Measurements from ENCODE around the gene ARHGEF10L. TPM values are rescaled to one million over a fixed set of nuclear protein-coding genes. Genes with fewer than 3 reads are reported as not detected.
"Not testable (repeated sequence)": the region's sequence is repeated elsewhere in the genome, so short reads cannot be mapped to it uniquely, and the experiment has no call there.

Gene ARHGEF10L
- total RNA-seq, 4 donors from 2014 or later = 38.5 to 73.8 (median 41.7) TPM

- H3K9me3 ChIP-seq = no peaks in the 10 kb centered on the region
- 81% methylated on average over 4 of the region's 4 CpGs for WGBS, 2 donors
- no peaks in the 10 kb centered on the region for H3K27me3 ChIP-seq
- H3K4me3 ChIP-seq = no peak overlapping the region
- H3K4me1 ChIP-seq = no peaks in the 10 kb centered on the region
- no peak for TF ChIP-seq POLR2A (IDR thresholded peaks at IDR 0.05)
- no peak for TF ChIP-seq CTCF (IDR thresholded peaks at IDR 0.05)
- TF ChIP-seq EP300 (IDR thresholded peaks at IDR 0.05) = no peak
- H3K27ac ChIP-seq = no peak overlapping the region
- DNase-seq (ENCODE audit: low spot score in 2 of 2) = no peak
- H3K36me3 ChIP-seq = no peaks in the 10 kb centered on the region
Observed at GRCh38 chr1:17496419-17496818, 43.1 kb upstream of the ARHGEF10L start.

GRCh38 chr1:17498214-17498613 lies 41.3 kb upstream of the ARHGEF10L start:
- H3K4me3 ChIP-seq = no peak overlapping the region

GRCh38 chr1:17502326-17502778 lies 37.1 kb upstream of the ARHGEF10L start:
- Histone ChIP-seq H3K27ac (peak overlapping the region in 2 of 4 donors; percentile 53 to 70), H3K4me3 (no peak overlapping the region), H3K4me1 (peaks cover 0 to 14% (median 6%) of the 10 kb centered on the region in 4 donors), H3K36me3 (no peaks in the 10 kb centered on the region), H3K27me3 (no peaks in the 10 kb centered on the region), H3K9me3 (no peaks in the 10 kb centered on the region)
- DNase-seq (ENCODE audit: low spot score in 2 of 2) = peak; percentile 84 to 90
- TF ChIP-seq CTCF (IDR thresholded peaks at IDR 0.05) (peak; percentile 85 to 96 (median 91)), POLR2A (IDR thresholded peaks at IDR 0.05) (no peak), EP300 (IDR thresholded peaks at IDR 0.05) (peak; percentile 34 to 87)
- WGBS, 2 donors = 2 to 3% methylated on average over 11 to 12 of the region's 12 CpGs

More at GRCh38 chr1:17498214-17498613, 41.3 kb upstream of the ARHGEF10L start:
- DNase-seq (ENCODE audit: low spot score in 2 of 2) = no peak
- peaks cover 0 to 13% (median 6%) of the 10 kb centered on the region in 4 donors for H3K4me1 ChIP-seq
- H3K27ac ChIP-seq = no peak overlapping the region
- TF ChIP-seq CTCF (IDR thresholded peaks at IDR 0.05) (no peak), EP300 (IDR thresholded peaks at IDR 0.05) (no peak), POLR2A (IDR thresholded peaks at IDR 0.05) (no peak)
- H3K27me3 ChIP-seq = no peaks in the 10 kb centered on the region
- no peaks in the 10 kb centered on the region for H3K36me3 ChIP-seq
- WGBS, 2 donors = 34 to 44% methylated on average over 4 of the region's 4 CpGs
- H3K9me3 ChIP-seq = no peaks in the 10 kb centered on the region

GRCh38 chr1:17503146-17503545 lies 36.4 kb upstream of the ARHGEF10L start:
- H3K9me3 ChIP-seq = no peaks in the 10 kb centered on the region
- 85 to 88% methylated on average over 3 of the region's 3 CpGs for WGBS, 2 donors
- no peaks in the 10 kb centered on the region for H3K27me3 ChIP-seq
- H3K36me3 ChIP-seq = no peaks in the 10 kb centered on the region
- H3K4me3 ChIP-seq = no peak overlapping the region
- TF ChIP-seq EP300 (IDR thresholded peaks at IDR 0.05) = no peak
- no peak for TF ChIP-seq POLR2A (IDR thresholded peaks at IDR 0.05)
- TF ChIP-seq CTCF (IDR thresholded peaks at IDR 0.05) = no peak
- peaks cover 0 to 14% (median 6%) of the 10 kb centered on the region in 4 donors for H3K4me1 ChIP-seq
- peak overlapping the region in 2 of 4 donors; percentile 53 to 70 for H3K27ac ChIP-seq
- no peak for DNase-seq (ENCODE audit: low spot score in 2 of 2)

GRCh38 chr1:17507200-17507599 lies 32.3 kb upstream of the ARHGEF10L start:
- H3K27ac ChIP-seq; H3K4me3 ChIP-seq; H3K36me3 ChIP-seq; H3K9me3 ChIP-seq; H3K27me3 ChIP-seq; DNase-seq (ENCODE audit: low spot score in 2 of 2): not testable (repeated sequence)
- WGBS, 2 donors = 74 to 77% methylated on average over 4 of the region's 4 CpGs
- peaks cover 0 to 11% (median 5%) of the 10 kb centered on the region in 4 donors for H3K4me1 ChIP-seq

GRCh38 chr1:17507915-17508314 lies 31.6 kb upstream of the ARHGEF10L start:
- no peaks in the 10 kb centered on the region for H3K36me3 ChIP-seq

More at GRCh38 chr1:17507915-17508314, 31.6 kb upstream of the ARHGEF10L start:
- TF ChIP-seq EP300 (IDR thresholded peaks at IDR 0.05) (no peak), CTCF (IDR thresholded peaks at IDR 0.05) (no peak), POLR2A (IDR thresholded peaks at IDR 0.05) (no peak)
- no peaks in the 10 kb centered on the region for H3K27me3 ChIP-seq
- H3K27ac ChIP-seq = no peak overlapping the region
- no peaks in the 10 kb centered on the region for H3K9me3 ChIP-seq
- no peak for DNase-seq (ENCODE audit: low spot score in 2 of 2)
- H3K4me1 ChIP-seq = peaks cover 0 to 4% (median 2%) of the 10 kb centered on the region in 4 donors
- no peak overlapping the region for H3K4me3 ChIP-seq
- WGBS, 2 donors = 72 to 73% methylated on average over 6 of the region's 6 CpGs
